Caco-2 (cell line): ENCODE results near the gene SULT4A1. TPM values are rescaled to one million over a fixed set of nuclear protein-coding genes. Genes with fewer than 3 reads are reported as not detected.

ENCODE experiments used
- BruUV-seq: library from RNA; stranded (reverse); fragments of 400-500 nt; replicated peaks from 2 replicates; lab custom pipeline; 2021; lab: Mats Ljungman, UMichigan
- CTCF ChIA-PET: fragments of 300-600 bp; sonication (Branson Sonifier 250); formaldehyde crosslinking; loops from one replicate; lab custom pipeline; 2022; ENCODE audit warnings: antibody characterized with exemption; lab: Charles Lee
- POLR2A ChIA-PET: fragments of 300-600 bp; sonication (Branson Sonifier 250); formaldehyde crosslinking; loops from one replicate; lab custom pipeline; 2022; ENCODE audit warnings: antibody characterized with exemption; lab: Charles Lee
- DNase-seq, 2 experiments: peaks; one replicate each; pipeline versions ENCODE4 v3.0.0 to v3.0.0-alpha.2; 2020 to 2022
- H3K27me3 ChIP-seq: replicated peaks from 2 replicates; pipeline ENCODE4 v1.6.0; 2011; ENCODE audit warnings: low read length; ENCODE audit not compliant: control insufficient read depth, insufficient read depth
- H3K36me3 ChIP-seq: 2 replicates; pipeline ENCODE4 v1.5.1; 2011; ENCODE audit warnings: low read length; ENCODE audit not compliant: control insufficient read depth, insufficient read depth
- H3K4me1 ChIP-seq: fragments of 250-450 bp; sonication (Bioruptor Pico); 2 replicates; pipeline ENCODE4 v1.5.1; 2020; ENCODE audit warnings: mild to moderate bottlenecking
- H3K4me3 ChIP-seq: 2 replicates; pipeline ENCODE4 v1.5.1; 2011; ENCODE audit warnings: low read depth, mild to moderate bottlenecking, control low read depth, low read length
- H3K9me3 ChIP-seq: fragments of 250-450 bp; sonication (Bioruptor Pico); 2 replicates; pipeline ENCODE4 v1.5.1; 2020; ENCODE audit warnings: mild to moderate bottlenecking, moderate library complexity
- H3K27ac Mint-ChIP-seq: one replicate; pipeline ENCODE4 v1.8.0; 2022; ENCODE audit warnings: mixed read lengths; ENCODE audit not compliant: unreplicated experiment
- H3K27me3 Mint-ChIP-seq: one replicate; pipeline ENCODE4 v1.8.0; 2022; ENCODE audit warnings: mixed read lengths; ENCODE audit not compliant: insufficient read depth, unreplicated experiment
- H3K36me3 Mint-ChIP-seq: one replicate; pipeline ENCODE4 v1.8.0; 2022; ENCODE audit warnings: mild to moderate bottlenecking, mixed read lengths; ENCODE audit not compliant: insufficient read depth, unreplicated experiment
- H3K4me1 Mint-ChIP-seq: one replicate; pipeline ENCODE4 v1.8.0; 2022; ENCODE audit warnings: low read depth, mixed read lengths; ENCODE audit not compliant: unreplicated experiment
- H3K4me3 Mint-ChIP-seq: one replicate; pipeline ENCODE4 v1.8.0; 2022; ENCODE audit warnings: mild to moderate bottlenecking, moderate library complexity, mixed read lengths; ENCODE audit not compliant: unreplicated experiment
- H3K9me3 Mint-ChIP-seq: one replicate; pipeline ENCODE4 v1.8.0; 2022; ENCODE audit warnings: mixed read lengths; ENCODE audit not compliant: unreplicated experiment
- CTCF ChIP-seq, 2 experiments: fragments of 200-600 bp in 1 of 2; IDR thresholded peaks; 1 replicate in 1 of 2; 2 replicates in 1 of 2; pipeline versions ENCODE4 v1.5.1 to v1.8.0; 2011 to 2022; ENCODE audit warnings: antibody characterized with exemption in 1 of 2, control low read depth in 1 of 2, inconsistent platforms in 1 of 2, low read depth in 1 of 2, low read length in 1 of 2, mild to moderate bottlenecking in 1 of 2, moderate library complexity in 1 of 2; ENCODE audit not compliant: insufficient read depth in 1 of 2, severe bottlenecking in 1 of 2, unreplicated experiment in 1 of 2
- intact Hi-C: fragments of 100-400 bp; cut with micrococcal nuclease; formaldehyde crosslinking; loops from one replicate; pipeline ENCODE4 v1.10.0; 2022; ENCODE audit not compliant: unreplicated experiment
- total RNA-seq: library from RNA; stranded (reverse); gene quantifications from 2 replicates; pipeline ENCODE4 v1.2.3, GENCODE V29; 2022

SULT4A1 gene
- total RNA-seq, 1 experiment from 2014 or later: not detected

DNA sequence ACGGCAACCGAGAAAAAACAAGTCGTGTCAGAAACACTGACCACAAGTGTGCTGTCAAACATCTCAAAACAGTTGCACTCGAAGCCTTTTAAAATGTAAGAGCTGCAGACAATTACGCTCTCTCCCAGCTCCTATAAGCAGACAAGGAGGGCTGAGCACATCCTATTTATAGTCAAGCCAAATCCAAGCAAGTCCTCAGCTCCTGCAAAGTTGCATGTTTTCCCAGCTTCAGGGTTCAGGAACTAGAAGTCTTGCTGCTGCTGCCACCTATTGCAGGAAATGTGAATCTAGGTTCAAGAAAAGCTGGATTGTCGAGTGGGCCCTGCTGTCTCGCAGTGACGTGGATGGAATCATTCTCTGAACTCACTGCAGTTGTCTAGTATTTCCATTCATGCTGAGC lies 65.7 kb downstream of the SULT4A1 start:
- BruUV-seq: no TSS peak
- H3K4me1 ChIP-seq: no peaks in the 10 kb centered on the region
- no peak for TF ChIP-seq CTCF (IDR thresholded peaks at IDR 0.05; ENCODE audit: insufficient read depth in 1 of 2, low read depth in 1 of 2, low read length in 1 of 2, severe bottlenecking in 1 of 2, unreplicated experiment in 1 of 2)
- ChIA-PET POLR2A (interaction anchor here (0.5 kb wide), 1 partner anchor 15 kb away, joined by 4 read pairs; the partner anchor contains the start of gene EFCAB6), CTCF (interaction anchor here (0.6 kb wide), 2 partner anchors 212 to 410 kb away, joined by 3 read pairs; no protein-coding TSS in a partner anchor)
- H3K9me3 Mint-ChIP-seq: peaks cover 9% of the 10 kb centered on the region
- H3K36me3 ChIP-seq: no peaks in the 10 kb centered on the region
- no peak overlapping the region for H3K27ac Mint-ChIP-seq
- peak in 1 of 2 experiments; percentile 16 for DNase-seq
- H3K36me3 Mint-ChIP-seq: no peaks in the 10 kb centered on the region
- H3K4me3 Mint-ChIP-seq: no peak overlapping the region
- peaks cover 23% of the 10 kb centered on the region for H3K27me3 Mint-ChIP-seq
- no peaks in the 10 kb centered on the region for H3K4me1 Mint-ChIP-seq
- no peaks in the 10 kb centered on the region for H3K9me3 ChIP-seq
- H3K4me3 ChIP-seq: no peak overlapping the region
- no peaks in the 10 kb centered on the region for H3K27me3 ChIP-seq
- intact Hi-C loops: no loop called here

GRCh38 chr22:43795320-43795719 lies 67.0 kb downstream of the SULT4A1 start:
- no peak for TF ChIP-seq CTCF (IDR thresholded peaks at IDR 0.05; ENCODE audit: insufficient read depth in 1 of 2, low read depth in 1 of 2, low read length in 1 of 2, severe bottlenecking in 1 of 2, unreplicated experiment in 1 of 2)
- no peak for DNase-seq
- no peaks in the 10 kb centered on the region for H3K4me1 ChIP-seq
- ChIA-PET CTCF (no interaction called here), POLR2A (no interaction called here)
- H3K27me3 Mint-ChIP-seq: peaks cover 16% of the 10 kb centered on the region
- intact Hi-C loops: no loop called here
- H3K4me3 ChIP-seq: no peak overlapping the region
- no peaks in the 10 kb centered on the region for H3K27me3 ChIP-seq
- no peaks in the 10 kb centered on the region for H3K36me3 Mint-ChIP-seq
- peaks cover 3% of the 10 kb centered on the region for H3K9me3 Mint-ChIP-seq
- no peak overlapping the region for H3K27ac Mint-ChIP-seq
- H3K9me3 ChIP-seq: no peaks in the 10 kb centered on the region
- no peaks in the 10 kb centered on the region for H3K36me3 ChIP-seq
- BruUV-seq: no TSS peak
- H3K4me3 Mint-ChIP-seq: no peak overlapping the region
- no peaks in the 10 kb centered on the region for H3K4me1 Mint-ChIP-seq

DNA sequence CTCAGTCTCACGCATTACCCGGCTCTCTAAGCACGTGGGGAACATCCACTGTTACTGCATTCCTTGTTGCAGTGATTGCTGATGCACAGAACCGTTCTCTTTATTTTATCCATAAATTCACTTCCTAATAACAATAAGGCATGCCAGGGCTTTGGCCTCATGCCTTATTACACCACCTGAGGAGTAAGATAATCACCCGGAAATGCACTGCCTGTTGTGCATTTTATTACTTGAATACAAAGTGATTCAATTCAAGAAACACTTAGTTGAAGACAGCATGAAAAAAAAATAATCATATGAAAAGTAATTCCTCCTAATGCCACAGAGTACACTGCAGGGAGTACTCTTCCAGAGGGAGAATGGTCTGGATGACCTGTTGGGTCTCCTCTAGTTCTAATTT lies 69.4 kb downstream of the SULT4A1 start:
- peaks cover 14% of the 10 kb centered on the region for H3K27me3 Mint-ChIP-seq
- ChIA-PET POLR2A (no interaction called here), CTCF (no interaction called here)
- no peak for DNase-seq
- H3K36me3 Mint-ChIP-seq: no peaks in the 10 kb centered on the region
- Histone ChIP-seq H3K9me3 (0 out of 2 replicates have a peak, but pooled peaks cover under 1% of the 10 kb centered on the region), H3K4me1 (no peaks in the 10 kb centered on the region), H3K4me3 (no peak overlapping the region), H3K36me3 (no peaks in the 10 kb centered on the region), H3K27me3 (no peaks in the 10 kb centered on the region)
- no peak overlapping the region for H3K27ac Mint-ChIP-seq
- intact Hi-C loops: no loop called here
- TF ChIP-seq CTCF (IDR thresholded peaks at IDR 0.05; ENCODE audit: insufficient read depth in 1 of 2, low read depth in 1 of 2, low read length in 1 of 2, severe bottlenecking in 1 of 2, unreplicated experiment in 1 of 2): no peak
- no peaks in the 10 kb centered on the region for H3K9me3 Mint-ChIP-seq
- H3K4me1 Mint-ChIP-seq: no peaks in the 10 kb centered on the region
- BruUV-seq: no TSS peak
- H3K4me3 Mint-ChIP-seq: no peak overlapping the region
